B cell (primary cell): ENCODE results near the gene HHEX. TPM values are rescaled to one million over a fixed set of nuclear protein-coding genes. Genes with fewer than 3 reads are reported as not detected.
A peak's percentile ranks its signal among the peaks of the same experiment; 100 is the strongest.

Experiments
- ATAC-seq: fragments of 200-7000 bp; cut with Tn5 transposase; one replicate; pipeline ENCODE4 v1.10.0; 2021; ENCODE audit warnings: low read depth, mild to moderate bottlenecking, moderate number of reproducible peaks, moderate library complexity
- CTCF ChIA-PET: fragments of 350-600 bp; sonication (Branson Sonifier 250); formaldehyde crosslinking; loops from one replicate; lab custom pipeline; 2021; ENCODE audit warnings: antibody characterized with exemption, inconsistent platforms; lab: Charles Lee
- POLR2A ChIA-PET: fragments of 350-600 bp; sonication (Branson Sonifier 250); formaldehyde crosslinking; loops from one replicate; lab custom pipeline; 2021; ENCODE audit warnings: antibody characterized with exemption; lab: Charles Lee
- DNase-seq: peaks from one replicate; pipeline ENCODE4 v3.0.0; 2013
- H2AFZ ChIP-seq: 2 replicates; pipeline ENCODE4 v1.6.1; 2012; ENCODE audit warnings: mild to moderate bottlenecking, low read depth, low read length; ENCODE audit not compliant: insufficient read depth, poor library complexity, severe bottlenecking
- H3K27ac ChIP-seq, 2 donors: 1 replicate in 1 of 2; 2 replicates in 1 of 2; pipeline ENCODE4 v1.5.1; 2012 to 2013; ENCODE audit warnings: low read length in 2 of 2, mild to moderate bottlenecking in 2 of 2, moderate library complexity in 1 of 2
- H3K27me3 ChIP-seq, 4 experiments: fragments of 200-600 bp in 1 of 4; sonication (generic) in 1 of 4; replicated peaks in 1 of 4; 1 replicate in 2 of 4; 2 replicates in 2 of 4; pipeline versions ENCODE4 v1.6.1 to v1.7.0; 2013 to 2016; ENCODE audit warnings: low read length in 3 of 4, mild to moderate bottlenecking in 2 of 4, mixed read lengths in 1 of 4, moderate library complexity in 1 of 4; ENCODE audit not compliant: insufficient read depth in 4 of 4, control insufficient read depth in 3 of 4; ENCODE audit errors: control extremely low read depth in 1 of 4
- H3K36me3 ChIP-seq, 2 experiments: replicated peaks in 1 of 2; 1 replicate in 1 of 2; 2 replicates in 1 of 2; pipeline versions ENCODE4 v1.6.1 to v1.7.1; 2013; ENCODE audit warnings: low read length in 1 of 2; ENCODE audit not compliant: insufficient read depth in 2 of 2, control insufficient read depth in 1 of 2; ENCODE audit errors: control extremely low read depth in 1 of 2, extremely low read depth in 1 of 2
- H3K4me1 ChIP-seq, 2 donors: fragments of 200-600 bp in 1 of 2; sonication (generic) in 1 of 2; 1 replicate in 1 of 2; 2 replicates in 1 of 2; pipeline versions ENCODE4 v1.5.1 to v1.6.1; 2013 to 2017; ENCODE audit warnings: low read length in 2 of 2; ENCODE audit not compliant: control insufficient read depth in 2 of 2, insufficient read depth in 2 of 2
- H3K4me2 ChIP-seq: replicated peaks from 2 replicates; pipeline ENCODE3; 2012; ENCODE audit warnings: mild to moderate bottlenecking, low read depth, low read length; ENCODE audit not compliant: poor library complexity, severe bottlenecking
- H3K4me3 ChIP-seq, 5 experiments: fragments of 200-600 bp in 1 of 5; sonication (generic) in 1 of 5; 1 replicate in 3 of 5; 2 replicates in 2 of 5; pipeline versions ENCODE4 v1.5.1 to v1.7.0; 2011 to 2016; ENCODE audit warnings: low read length in 4 of 5, mild to moderate bottlenecking in 4 of 5, low read depth in 2 of 5, control low read depth in 1 of 5, moderate library complexity in 1 of 5; ENCODE audit not compliant: insufficient read depth in 1 of 5; ENCODE audit errors: control extremely low read depth in 1 of 5, extremely low read depth in 1 of 5
- H3K79me2 ChIP-seq: fragments of 200-600 bp; sonication (generic); one replicate; pipeline ENCODE4 v1.6.0; 2016; ENCODE audit warnings: low read length; ENCODE audit not compliant: control insufficient read depth, insufficient read depth
- H3K9ac ChIP-seq: fragments of 200-600 bp; sonication (generic); 2 replicates; pipeline ENCODE4 v1.6.1; 2017; ENCODE audit warnings: mild to moderate bottlenecking, low read length, moderate library complexity
- H3K9me3 ChIP-seq, 3 donors: one replicate each; pipeline versions ENCODE4 v1.6.1 to v1.7.1; 2013; ENCODE audit warnings: low read length in 2 of 3; ENCODE audit not compliant: control insufficient read depth in 2 of 3, insufficient read depth in 1 of 3; ENCODE audit errors: control extremely low read depth in 1 of 3
- H4K20me1 ChIP-seq: 2 replicates; pipeline ENCODE4 v1.6.0; 2012; ENCODE audit warnings: mild to moderate bottlenecking, low read length; ENCODE audit not compliant: insufficient read depth, control insufficient read depth, poor library complexity, severe bottlenecking
- H3K27ac Mint-ChIP-seq: one replicate; pipeline ENCODE4 v1.8.0; 2021; ENCODE audit warnings: mixed read lengths
- H3K27me3 Mint-ChIP-seq: one replicate; pipeline ENCODE4 v1.8.0; 2021; ENCODE audit warnings: mixed read lengths
- H3K4me1 Mint-ChIP-seq: one replicate; pipeline ENCODE4 v1.8.0; 2021; ENCODE audit warnings: mixed read lengths
- H3K4me3 Mint-ChIP-seq: one replicate; pipeline ENCODE4 v1.8.0; 2021; ENCODE audit warnings: mixed read lengths
- H3K9me3 Mint-ChIP-seq: one replicate; pipeline ENCODE4 v1.8.0; 2022; ENCODE audit warnings: mixed read lengths; ENCODE audit not compliant: insufficient read depth
- CTCF ChIP-seq: fragments of 200-600 bp; IDR thresholded peaks from one replicate; pipeline ENCODE4 v1.8.0; 2022; ENCODE audit warnings: antibody characterized with exemption, mild to moderate bottlenecking
- EZH2 ChIP-seq: IDR thresholded peaks from 2 replicates; pipeline ENCODE4 v1.6.1; 2012; ENCODE audit warnings: borderline replicate concordance, low read depth, mild to moderate bottlenecking, moderate library complexity, low read length; ENCODE audit not compliant: insufficient read depth, poor library complexity, severe bottlenecking
- WGBS: methylation state at CpG from one replicate; pipeline ENCODE4 v1.1.5; 2013; ENCODE audit warnings: missing lambda C conversion rate; ENCODE audit not compliant: insufficient coverage; 5-methylcytosine and 5-hydroxymethylcytosine counted together
- intact Hi-C: fragments of 100-400 bp; cut with micrococcal nuclease; formaldehyde crosslinking; loops from one replicate; pipeline ENCODE4 v1.10.0; 2022
- polyA plus RNA-seq: library from polyadenylated mRNA; depleted of rRNA; stranded (reverse); fragments of >200 nt; gene quantifications from 2 replicates; pipeline ENCODE4 v1.2.3, GENCODE V29; 2012
- total RNA-seq, 2 donors: library from RNA; stranded (reverse); fragments of 120-200 nt in 1 of 2; gene quantifications; 1 replicate in 1 of 2; 2 replicates in 1 of 2; pipeline versions ENCODE4 v1.2.3 to v1.2.4, GENCODE V29; 2013 to 2022

Gene HHEX
- total and polyA plus RNA-seq, 2 donors (not counting 1 experiment from before 2014, with no cell fraction given): 96.9 to 149 TPM

- WGBS: under 1% methylated on average over 24 of the region's 30 CpGs
- peaks cover 16 to 39% of the 10 kb centered on the region in 2 experiments for H3K36me3 ChIP-seq
- ChIA-PET CTCF (interaction anchor here (0.6 to 8.1 kb wide), 18 partner anchors 8 to 186 kb away, joined by 3 to 73 read pairs (median 6); partner anchors contain the start of gene EXOC6), POLR2A (interaction anchor here (0.6 to 5.3 kb wide), 20 partner anchors 10 to 158 kb away, joined by 3 to 77 read pairs (median 8); partner anchors contain the start of genes EXOC6, IDE and KIF11)
- H3K9ac ChIP-seq: peak overlapping the region; percentile 87
- peak overlapping the region; percentile 98 for H3K27ac Mint-ChIP-seq
- peaks cover 65% of the 10 kb centered on the region for H3K79me2 ChIP-seq
- peaks cover 4% of the 10 kb centered on the region for H4K20me1 ChIP-seq
- peaks cover 54% of the 10 kb centered on the region for H3K4me1 Mint-ChIP-seq
- peak overlapping the region; percentile 82 to 95 (median 87) for H3K4me3 ChIP-seq
- TF ChIP-seq EZH2: no peak
- TF ChIP-seq CTCF: no peak
- ATAC-seq (no peak), DNase-seq (peak; percentile 74)
- peak overlapping the region; percentile 89 to 90 for H3K27ac ChIP-seq
- peak overlapping the region; percentile 83 for H2AFZ ChIP-seq
- H3K27me3 Mint-ChIP-seq: no peaks in the 10 kb centered on the region
- H3K27me3 ChIP-seq: no peaks in the 10 kb centered on the region
- H3K9me3 Mint-ChIP-seq: peaks cover under 1% of the 10 kb centered on the region
- H3K9me3 ChIP-seq: peaks cover 0 to 6% (median 0%) of the 10 kb centered on the region in 3 donors
- peak overlapping the region; percentile 94 for H3K4me2 ChIP-seq
- H3K4me3 Mint-ChIP-seq: peak overlapping the region; percentile 96
- peaks cover 28 to 32% of the 10 kb centered on the region in 2 donors for H3K4me1 ChIP-seq
- intact Hi-C loops: loop anchor here (1.0 to 5.0 kb wide), 6 partner anchors 8 to 399 kb away; partner anchors contain the start of genes CPEB3, EXOC6 and MARCHF5
These were observed 1.3 kb downstream of the HHEX start for GRCh38 chr10:92690915-92691590.
